PFSK-1 (cell line): ENCODE measurements around the gene SAMD4A.

Experiments
- POLR2AphosphoS5 ChIP-seq: IDR thresholded peaks from 2 replicates; pipeline ENCODE4 v1.6.1; 2012; ENCODE audit warnings: low read depth, mild to moderate bottlenecking, control low read depth, low read length, moderate library complexity
- REST ChIP-seq, 2 experiments: IDR thresholded peaks; 2 replicates each; pipeline versions ENCODE4 v1.6.1 to v1.8.0; 2011 to 2012; ENCODE audit warnings: low read depth in 2 of 2, low read length in 2 of 2, control low read depth in 1 of 2, inconsistent platforms in 1 of 2, mild to moderate bottlenecking in 1 of 2, moderate library complexity in 1 of 2; ENCODE audit not compliant: insufficient read depth in 1 of 2

- TF ChIP-seq POLR2AphosphoS5 (no peak), REST (IDR thresholded peaks at IDR 0.05; ENCODE audit: insufficient read depth in 1 of 2, low read depth in 2 of 2, low read length in 2 of 2) (no peak)
These were observed 62.3 kb downstream of the SAMD4A start for GRCh38 chr14:54629183-54629582.
